Measurements from ENCODE around the gene CHADL. TPM values are rescaled to one million over a fixed set of nuclear protein-coding genes. Genes with fewer than 3 reads are reported as not detected.

CHADL gene
- total and polyA plus RNA-seq, 2 of the 8 experiments (the other 6 are each of a cell fraction or from before 2014, with no cell fraction given), result 0.78 to 1.4 TPM

- peaks cover 23 to 44% (median 27%) of the 10 kb centered on the region in 4 experiments for H3K36me3 ChIP-seq (ENCODE audit: control insufficient read depth in 2 of 4, insufficient read depth in 4 of 4, low read length in 3 of 4)
- H3K79me2 ChIP-seq (ENCODE audit: control insufficient read depth in 1 of 2, insufficient read depth in 2 of 2, low read length in 2 of 2), result no peaks in the 10 kb centered on the region
- H3K4me3 ChIP-seq (ENCODE audit: extremely low read depth in 1 of 4, insufficient read depth in 2 of 4, low read depth in 3 of 4, low read length in 4 of 4), result no peak overlapping the region
- H3K56ac ChIP-seq (replicated peaks; ENCODE audit: insufficient read length, low read depth, low read length), result no peak overlapping the region
- FAIRE-seq (no peak), DNase-seq (ENCODE audit: low read depth in 1 of 2, low spot score in 2 of 2) (no peak)
- no peak overlapping the region for H2AK5ac ChIP-seq (ENCODE audit: low read depth, low read length)
- H2BK15ac ChIP-seq (ENCODE audit: low read length), result no peak overlapping the region
- no peak overlapping the region for H3K27ac ChIP-seq (ENCODE audit: low read depth, low read length)
- no peak overlapping the region for H3K18ac ChIP-seq (ENCODE audit: extremely low read depth, low read length)
- peaks cover 3 to 8% of the 10 kb centered on the region in 2 experiments for H4K20me1 ChIP-seq (replicated peaks in 1 of 2; ENCODE audit: control insufficient read depth in 1 of 2, insufficient read depth in 2 of 2, low read length in 2 of 2)
- CTCF ChIA-PET (ENCODE audit: partially characterized antibody), result interaction anchor here (0.7 to 3.0 kb wide), 7 partner anchors 9 to 500 kb away, joined by 3 to 17 read pairs (median 5); no protein-coding TSS in a partner anchor
- H3K4ac ChIP-seq (replicated peaks; ENCODE audit: insufficient read length, low read depth, low read length), result no peak overlapping the region
- peaks cover 0 to 5% (median 4%) of the 10 kb centered on the region in 4 experiments; a peak in 5 of 7 replicates for H3K4me1 ChIP-seq (replicated peaks in 1 of 4; ENCODE audit: control insufficient read depth in 3 of 4, insufficient read depth in 4 of 4, low read length in 3 of 4)
- no peaks in the 10 kb centered on the region for H3K9me3 ChIP-seq (ENCODE audit: insufficient read depth in 2 of 2, low read depth in 1 of 2, low read length in 1 of 2)
- H4K8ac ChIP-seq (ENCODE audit: extremely low read depth, insufficient read depth, low read length), result no peak overlapping the region
- 93% methylated on average over 3 of the region's 3 CpGs; no CpG with 5 or more reads in 1 of the 2 experiments for WGBS, 2 experiments (ENCODE audit: extremely low coverage in 1 of 2, insufficient coverage in 1 of 2, insufficient read length in 1 of 2, insufficient replicate concordance in 2 of 2, low coverage in 1 of 2, low lambda C conversion rate in 2 of 2, missing lambda C conversion rate in 1 of 2)
- no peak overlapping the region for H2AFZ ChIP-seq (ENCODE audit: low read length)
- H2BK5ac ChIP-seq (ENCODE audit: low read depth, low read length), result no peak overlapping the region
- no peak overlapping the region for H2BK120ac ChIP-seq (replicated peaks; ENCODE audit: low read depth, low read length)
- no peak overlapping the region for H3K14ac ChIP-seq (ENCODE audit: insufficient read length)
- no peaks in the 10 kb centered on the region; the same call in 1 of the 2 replicates for H3K79me1 ChIP-seq (ENCODE audit: low read depth, low read length)
- no peak overlapping the region for H3K23ac ChIP-seq (ENCODE audit: insufficient read length)
- H3K4me2 ChIP-seq (ENCODE audit: insufficient read depth in 1 of 2, low read depth in 2 of 2, low read length in 2 of 2), result no peak overlapping the region
- no peak overlapping the region for H2BK12ac ChIP-seq (ENCODE audit: low read depth, low read length)
- H2BK20ac ChIP-seq (ENCODE audit: low read length), result no peak overlapping the region
- no peak overlapping the region for H3K9ac ChIP-seq (replicated peaks in 1 of 4; ENCODE audit: extremely low read depth in 1 of 4, low read depth in 3 of 4, low read length in 3 of 4)
- no peak overlapping the region for H4K5ac ChIP-seq (ENCODE audit: insufficient read length, low read depth, low read length)
- POLR2A ChIA-PET (ENCODE audit: partially characterized antibody), result interaction anchor here (1.0 to 3.0 kb wide), 9 partner anchors 12 to 60 kb away, joined by 3 to 30 read pairs (median 7); partner anchors contain the start of gene CHADL
- H3K27me3 ChIP-seq (replicated peaks in 1 of 4; ENCODE audit: control insufficient read depth in 3 of 4, extremely low read depth in 1 of 4, insufficient read depth in 3 of 4, low read length in 3 of 4), result no peaks in the 10 kb centered on the region
- H4K91ac ChIP-seq (replicated peaks; ENCODE audit: insufficient read length, low read length), result no peak overlapping the region
- no peaks in the 10 kb centered on the region for H3K23me2 ChIP-seq (ENCODE audit: low read depth, low read length)
- TF ChIP-seq RFX5 (IDR thresholded peaks at IDR 0.05; ENCODE audit: borderline replicate concordance, low read depth, low read length) (no peak), SP1 (IDR thresholded peaks at IDR 0.05; ENCODE audit: low read depth, low read length) (no peak)
These were observed 59.8 kb downstream of the CHADL start for GRCh38 chr22:41180926-41181325.
